HepG2 (cell line): Measurements from ENCODE around the gene HCFC1. TPM values are rescaled to one million over a fixed set of nuclear protein-coding genes. Genes with fewer than 3 reads are reported as not detected.

Experiments
- ARID2 ChIP-seq: sonication (generic); formaldehyde crosslinking; IDR thresholded peaks from 2 replicates; pipeline ENCODE4 v1.8.1; 2022; ENCODE audit warnings: mild to moderate bottlenecking, missing genetic modification reagents, borderline replicate concordance
- CREBL2 ChIP-seq: sonication (generic); formaldehyde crosslinking; IDR thresholded peaks from 2 replicates; pipeline ENCODE4 v1.8.1; 2023; ENCODE audit warnings: missing genetic modification reagents, mild to moderate bottlenecking, borderline replicate concordance
- EZH2 ChIP-seq: conservative IDR thresholded peaks from 2 replicates; pipeline ENCODE4 v1.6.1; 2012; ENCODE audit warnings: mild to moderate bottlenecking, low read depth, low read length, moderate library complexity
- FOSL2 ChIP-seq: sonication (generic); formaldehyde crosslinking; IDR thresholded peaks from 2 replicates; pipeline ENCODE4 v1.4.0; 2020; ENCODE audit warnings: missing genetic modification reagents
- FOXK1 ChIP-seq: sonication (generic); formaldehyde crosslinking; IDR thresholded peaks from 2 replicates; pipeline ENCODE4 v1.4.0; 2020; ENCODE audit warnings: low read depth, missing genetic modification reagents, borderline replicate concordance
- HNRNPLL ChIP-seq: fragments of 200-400 bp; formaldehyde crosslinking; IDR thresholded peaks from 2 replicates; pipeline ENCODE4 v1.6.1; 2017; ENCODE audit warnings: mild to moderate bottlenecking, low read depth, low read length; ENCODE audit not compliant: poor library complexity, severe bottlenecking
- PHF5A ChIP-seq: IDR thresholded peaks from one replicate; pipeline ENCODE4 v1.6.1; 2018; ENCODE audit warnings: low read depth, missing genetic modification reagents; ENCODE audit not compliant: unreplicated experiment
- POLR2G ChIP-seq: fragments of 200-400 bp; formaldehyde crosslinking; IDR thresholded peaks from 2 replicates; pipeline ENCODE4 v1.6.1; 2018; ENCODE audit warnings: mild to moderate bottlenecking, low read depth, low read length, moderate library complexity
- SIN3A ChIP-seq: IDR thresholded peaks from 2 replicates; pipeline ENCODE4 v1.6.1; 2011; ENCODE audit warnings: low read depth, mild to moderate bottlenecking, control low read depth, low read length, borderline replicate concordance
- SOX6 ChIP-seq, 2 experiments: fragments of 450-650 bp in 1 of 2; sonication (generic) in 1 of 2; formaldehyde crosslinking in 1 of 2; IDR thresholded peaks; 2 replicates each; pipeline versions ENCODE4 v1.4.0 to v1.6.1; 2017 to 2020; ENCODE audit warnings: antibody characterized with exemption in 1 of 2, mild to moderate bottlenecking in 1 of 2, missing genetic modification reagents in 1 of 2
- SP1 ChIP-seq, 2 experiments: fragments of 450-650 bp in 1 of 2; sonication (generic) in 1 of 2; formaldehyde crosslinking in 1 of 2; IDR thresholded peaks; 2 replicates each; pipeline versions ENCODE4 v1.4.0 to v1.6.1; 2016 to 2020; ENCODE audit warnings: missing genetic modification reagents in 1 of 2
- TMF1 ChIP-seq: sonication (generic); formaldehyde crosslinking; IDR thresholded peaks from 2 replicates; pipeline ENCODE4 v1.8.1; 2022; ENCODE audit warnings: low read depth, missing genetic modification reagents
- ZBTB34 ChIP-seq: sonication (generic); formaldehyde crosslinking; IDR thresholded peaks from 2 replicates; pipeline ENCODE4 v1.8.0; 2022; ENCODE audit warnings: mild to moderate bottlenecking, missing genetic modification reagents
- ZFX ChIP-seq: sonication (generic); formaldehyde crosslinking; IDR thresholded peaks from 2 replicates; pipeline ENCODE4 v1.4.0; 2020; ENCODE audit warnings: mild to moderate bottlenecking, low read depth, missing genetic modification reagents, moderate library complexity
- ZKSCAN8 ChIP-seq: IDR thresholded peaks from 2 replicates; pipeline ENCODE4 v1.6.1; 2016; ENCODE audit warnings: borderline replicate concordance, missing genetic modification reagents, missing compliant biosample characterization
- ZNF30 ChIP-seq: sonication (generic); formaldehyde crosslinking; IDR thresholded peaks from 2 replicates; pipeline ENCODE4 v1.5.0; 2020; ENCODE audit warnings: mild to moderate bottlenecking, missing genetic modification reagents
- ZNF343 ChIP-seq: sonication (generic); formaldehyde crosslinking; IDR thresholded peaks from 2 replicates; pipeline ENCODE4 v1.4.0; 2020; ENCODE audit warnings: mild to moderate bottlenecking, missing genetic modification reagents
- ZNF549 ChIP-seq: sonication (generic); formaldehyde crosslinking; IDR thresholded peaks from 2 replicates; pipeline ENCODE4 v1.5.0; 2020; ENCODE audit warnings: missing genetic modification reagents
- ZNF788 ChIP-seq: sonication (generic); formaldehyde crosslinking; IDR thresholded peaks from 2 replicates; pipeline ENCODE4 v1.5.0; 2020; ENCODE audit warnings: mild to moderate bottlenecking, missing genetic modification reagents, borderline replicate concordance
- ZNF816 ChIP-seq: sonication (generic); formaldehyde crosslinking; IDR thresholded peaks from 2 replicates; pipeline ENCODE4 v1.8.0; 2022; ENCODE audit warnings: missing genetic modification reagents, mild to moderate bottlenecking, borderline replicate concordance
- polyA plus RNA-seq, 8 experiments: library from polyadenylated mRNA; depleted of rRNA in 3 of 8; stranded (reverse) in 7 of 8; unstranded in 1 of 8; fragments of >200 nt; fragmentation: Illumina TruSeq in 4 of 8; extraction: Trizol in 4 of 8; gene quantifications; 2 replicates each; pipeline versions ENCODE4 v1.2.1 to v1.2.3, GENCODE V29; 2011 to 2016; ENCODE audit warnings: low read depth in 4 of 8, missing spikeins in 1 of 8, mixed read lengths in 1 of 8; ENCODE audit not compliant: insufficient read depth in 1 of 8
- total RNA-seq, 5 experiments: library from RNA; depleted of rRNA; stranded (reverse); fragments of >200 nt; fragmentation: Illumina TruSeq; extraction: Trizol; gene quantifications; 2 replicates each; pipeline ENCODE4 v1.2.3, GENCODE V29; 2016; ENCODE audit warnings: low read depth in 1 of 5

Gene HCFC1
- total and polyA plus RNA-seq, 2 of the 13 experiments (the other 11 are each of a cell fraction or from before 2014, with no cell fraction given) = 5.8 to 17.8 TPM

GRCh38 chrX:153972368-153973126, 929 bp upstream of the HCFC1 start, which contains the start of gene TMEM187 (continued):
- no peak for TF ChIP-seq FOSL2 (CRISPR knock-in tag)
- TF ChIP-seq ZNF788 = no peak
- no peak for TF ChIP-seq SP1 (IDR thresholded peaks at IDR 0.05)
- peak; percentile 35; the same call in 1 of the 2 replicates for TF ChIP-seq SP1 (CRISPR knock-in tag; IDR thresholded peaks at IDR 0.05)
- TF ChIP-seq ARID2 = no peak
- no peak for TF ChIP-seq TMF1 (CRISPR knock-in tag)
- TF ChIP-seq SOX6 (IDR thresholded peaks at IDR 0.05) = no peak
- no peak for TF ChIP-seq SOX6 (CRISPR knock-in tag; IDR thresholded peaks at IDR 0.05)
- TF ChIP-seq POLR2G = 0 out of 2 replicates have a peak, but pooled peaks have one; percentile 37
- TF ChIP-seq PHF5A (CRISPR knock-in tag) = no peak
- 0 out of 2 replicates have a peak, but pooled peaks have one; percentile 0 for TF ChIP-seq ZFX (CRISPR knock-in tag)
- no peak for TF ChIP-seq FOXK1 (CRISPR knock-in tag)
- no peak for TF ChIP-seq ZNF816
- TF ChIP-seq HNRNPLL = no peak
- no peak for TF ChIP-seq ZBTB34 (CRISPR knock-in tag)
- TF ChIP-seq ZNF30 (CRISPR knock-in tag) = no peak
- peak; percentile 20; the same call in 1 of the 2 replicates for TF ChIP-seq SIN3A
- no peak for TF ChIP-seq ZNF343 (CRISPR knock-in tag)
- no peak for TF ChIP-seq ZNF549 (CRISPR knock-in tag)
- TF ChIP-seq ZKSCAN8 (CRISPR knock-in tag) = no peak
- TF ChIP-seq CREBL2 (CRISPR knock-in tag) = no peak
- TF ChIP-seq EZH2 = no peak
